SU-DHL-6 (cell line): ENCODE measurements around the gene AKAP8L.

Experiments used
- H2AFZ ChIP-seq: fragments of 200-600 bp; sonication (generic); 2 replicates; pipeline ENCODE4 v1.6.1; 2014; ENCODE audit warnings: low read depth, mild to moderate bottlenecking, moderate library complexity, mixed read lengths, antibody characterized with exemption, low read length; ENCODE audit not compliant: severe bottlenecking
- H3F3A ChIP-seq: fragments of 200-600 bp; shearing (Covaris generic); 2 replicates; pipeline ENCODE4 v1.6.0; 2016; ENCODE audit warnings: antibody characterized with exemption, mild to moderate bottlenecking; ENCODE audit not compliant: insufficient read depth
- H3K27ac ChIP-seq: fragments of 200-600 bp; sonication (generic); 2 replicates; pipeline ENCODE4 v1.5.1; 2016; ENCODE audit warnings: low read depth, mild to moderate bottlenecking, low read length, moderate library complexity, mixed read lengths
- H3K27me3 ChIP-seq: fragments of 200-600 bp; sonication (generic), shearing (Covaris generic); 2 replicates; pipeline ENCODE4 v1.6.0; 2014; ENCODE audit warnings: mild to moderate bottlenecking, low read length
- H3K36me3 ChIP-seq: fragments of 200-600 bp; sonication (generic); 2 replicates; pipeline ENCODE4 v1.6.1; 2014; ENCODE audit warnings: mild to moderate bottlenecking, low read length, mixed read lengths
- H3K4me2 ChIP-seq: fragments of 300-600, 200-600 bp; shearing (Covaris generic), sonication (generic); 2 replicates; pipeline ENCODE4 v1.6.0; 2014; ENCODE audit warnings: low read length, low read depth, mild to moderate bottlenecking; ENCODE audit not compliant: poor library complexity, severe bottlenecking
- H3K4me3 ChIP-seq: fragments of 200-600 bp; sonication (generic); 2 replicates; pipeline ENCODE4 v1.5.1; 2014; ENCODE audit warnings: antibody characterized with exemption, low read length, mild to moderate bottlenecking, mixed read lengths; ENCODE audit not compliant: insufficient read depth, poor library complexity, severe bottlenecking
- H3K79me2 ChIP-seq: fragments of 200-600 bp; sonication (generic); 2 replicates; pipeline ENCODE4 v1.6.1; 2014; ENCODE audit warnings: mild to moderate bottlenecking, low read length, moderate library complexity; ENCODE audit not compliant: insufficient read depth
- H3K9ac ChIP-seq: fragments of 200-600 bp; sonication (generic); 2 replicates; pipeline ENCODE4 v1.7.0; 2014; ENCODE audit warnings: mild to moderate bottlenecking, low read length
- H3K9me2 ChIP-seq: fragments of 200-600 bp; sonication (generic); replicated peaks from 2 replicates; pipeline ENCODE4 v1.6.1; 2014; ENCODE audit warnings: low read length; ENCODE audit not compliant: insufficient read depth
- H3K9me3 ChIP-seq: fragments of 200-600 bp; sonication (generic); 2 replicates; pipeline ENCODE4 v1.6.1; 2014; ENCODE audit warnings: low read length, mixed read lengths; ENCODE audit not compliant: insufficient read depth
- H4K20me1 ChIP-seq: fragments of 200-600 bp; sonication (generic); 2 replicates; pipeline ENCODE4 v1.6.1; 2014; ENCODE audit warnings: low read depth, mild to moderate bottlenecking, antibody characterized with exemption, low read length, moderate library complexity, mixed read lengths
- EZH2phosphoT487 ChIP-seq: fragments of 200-600 bp; sonication (generic), shearing (Covaris generic); conservative IDR thresholded peaks from 2 replicates; pipeline ENCODE4 v1.6.1; 2018; ENCODE audit warnings: mild to moderate bottlenecking, antibody characterized with exemption, low read length, moderate library complexity, mixed read lengths
- TF ChIP-seq, protein P1 (sequence below): fragments of 200-600 bp; sonication (generic); IDR thresholded peaks from one replicate; pipeline ENCODE4 v1.5.1; 2017; ENCODE audit warnings: antibody characterized with exemption, mild to moderate bottlenecking, low read length, moderate library complexity; ENCODE audit not compliant: insufficient read depth, poor library complexity, severe bottlenecking

The AKAP8L gene

GRCh38 chr19:15432629-15433518 lies 14.1 kb upstream of the AKAP8L start:
- H2AFZ ChIP-seq: peak overlapping the region; percentile 76
- H3K79me2 ChIP-seq: peaks cover 40% of the 10 kb centered on the region
- no peaks in the 10 kb centered on the region; the same call in 1 of the 2 replicates for H4K20me1 ChIP-seq
- H3K27ac ChIP-seq: peak overlapping the region; percentile 6; the same call in 1 of the 2 replicates
- H3K36me3 ChIP-seq: no peaks in the 10 kb centered on the region
- H3K27me3 ChIP-seq: no peaks in the 10 kb centered on the region
- H3K4me2 ChIP-seq: peak overlapping the region; percentile 54
- no peaks in the 10 kb centered on the region for H3K9me3 ChIP-seq
- H3K9me2 ChIP-seq: no peaks in the 10 kb centered on the region
- TF ChIP-seq EZH2phosphoT487: no peak
- TF ChIP-seq, protein P1, sequence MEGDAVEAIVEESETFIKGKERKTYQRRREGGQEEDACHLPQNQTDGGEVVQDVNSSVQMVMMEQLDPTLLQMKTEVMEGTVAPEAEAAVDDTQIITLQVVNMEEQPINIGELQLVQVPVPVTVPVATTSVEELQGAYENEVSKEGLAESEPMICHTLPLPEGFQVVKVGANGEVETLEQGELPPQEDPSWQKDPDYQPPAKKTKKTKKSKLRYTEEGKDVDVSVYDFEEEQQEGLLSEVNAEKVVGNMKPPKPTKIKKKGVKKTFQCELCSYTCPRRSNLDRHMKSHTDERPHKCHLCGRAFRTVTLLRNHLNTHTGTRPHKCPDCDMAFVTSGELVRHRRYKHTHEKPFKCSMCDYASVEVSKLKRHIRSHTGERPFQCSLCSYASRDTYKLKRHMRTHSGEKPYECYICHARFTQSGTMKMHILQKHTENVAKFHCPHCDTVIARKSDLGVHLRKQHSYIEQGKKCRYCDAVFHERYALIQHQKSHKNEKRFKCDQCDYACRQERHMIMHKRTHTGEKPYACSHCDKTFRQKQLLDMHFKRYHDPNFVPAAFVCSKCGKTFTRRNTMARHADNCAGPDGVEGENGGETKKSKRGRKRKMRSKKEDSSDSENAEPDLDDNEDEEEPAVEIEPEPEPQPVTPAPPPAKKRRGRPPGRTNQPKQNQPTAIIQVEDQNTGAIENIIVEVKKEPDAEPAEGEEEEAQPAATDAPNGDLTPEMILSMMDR: no peak
- no peaks in the 10 kb centered on the region for H3F3A ChIP-seq
- H3K4me3 ChIP-seq: peak overlapping the region; percentile 64
- H3K9ac ChIP-seq: peak overlapping the region; percentile 53

- H3K27me3 ChIP-seq: no peaks in the 10 kb centered on the region
- no peaks in the 10 kb centered on the region for H3F3A ChIP-seq
- H3K36me3 ChIP-seq: no peaks in the 10 kb centered on the region
- H3K9me3 ChIP-seq: no peaks in the 10 kb centered on the region
- peak overlapping the region; percentile 48 for H3K27ac ChIP-seq
- H3K4me3 ChIP-seq: peak overlapping the region; percentile 75
- peak overlapping the region; percentile 47 for H2AFZ ChIP-seq
- peak overlapping the region; percentile 72 for H3K4me2 ChIP-seq
- H3K9me2 ChIP-seq: no peaks in the 10 kb centered on the region
- H4K20me1 ChIP-seq: no peaks in the 10 kb centered on the region; the same call in 1 of the 2 replicates
- H3K79me2 ChIP-seq: peaks cover 40% of the 10 kb centered on the region
- H3K9ac ChIP-seq: peak overlapping the region; percentile 97
- TF ChIP-seq EZH2phosphoT487: no peak
- TF ChIP-seq, protein P1: no peak
Observed at GRCh38 chr19:15432018-15432494, 13.3 kb upstream of the AKAP8L start.

- no peaks in the 10 kb centered on the region for H3K36me3 ChIP-seq
- H3K27ac ChIP-seq: peak overlapping the region; percentile 48
- H3K4me2 ChIP-seq: peak overlapping the region; percentile 72
- peaks cover 40% of the 10 kb centered on the region for H3K79me2 ChIP-seq
- TF ChIP-seq EZH2phosphoT487: no peak
- TF ChIP-seq, protein P1: no peak
- no peaks in the 10 kb centered on the region for H3K27me3 ChIP-seq
- H3K9me3 ChIP-seq: no peaks in the 10 kb centered on the region
- no peaks in the 10 kb centered on the region; the same call in 1 of the 2 replicates for H4K20me1 ChIP-seq
- H3F3A ChIP-seq: no peaks in the 10 kb centered on the region
- H2AFZ ChIP-seq: no peak overlapping the region
- H3K4me3 ChIP-seq: peak overlapping the region; percentile 75
- peak overlapping the region; percentile 97 for H3K9ac ChIP-seq
- H3K9me2 ChIP-seq: no peaks in the 10 kb centered on the region
Observed at GRCh38 chr19:15431396-15432017, 12.7 kb upstream of the AKAP8L start.
